ENCODE results near the gene OR5L2.
"Not testable (repeated sequence)": the region's sequence is repeated elsewhere in the genome, so short reads cannot be mapped to it uniquely, and the experiment has no call there.

Gene OR5L2

DNA sequence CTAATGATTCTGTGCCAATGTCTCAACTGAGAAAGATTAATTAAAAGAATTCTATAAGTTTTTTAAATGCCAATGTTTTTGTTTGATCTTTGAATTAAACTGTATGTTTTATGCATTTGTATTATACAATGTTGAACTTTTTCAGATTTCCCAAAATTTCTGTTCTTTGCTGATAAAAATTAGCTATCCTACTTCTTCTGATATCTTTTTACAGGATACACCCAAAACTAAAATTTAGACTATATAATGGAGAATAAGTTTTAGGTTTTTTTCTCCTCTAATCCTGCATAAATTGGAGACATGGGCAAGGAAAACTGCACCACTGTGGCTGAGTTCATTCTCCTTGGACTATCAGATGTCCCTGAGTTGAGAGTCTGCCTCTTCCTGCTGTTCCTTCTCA lies at the start of gene OR5L2:
Gene OR5L2 (plus strand): TSS at position 301 of the 400 bp plus-strand sequence. CDS start 0 bp downstream, at position 301.
- DNase-seq: no peak

GRCh38 chr11:55791606-55792005 lies 35.4 kb upstream of the OR5L2 start:
- no peak for DNase-seq

GRCh38 chr11:55793321-55793720 lies 33.7 kb upstream of the OR5L2 start:
- DNase-seq: no peak

DNA sequence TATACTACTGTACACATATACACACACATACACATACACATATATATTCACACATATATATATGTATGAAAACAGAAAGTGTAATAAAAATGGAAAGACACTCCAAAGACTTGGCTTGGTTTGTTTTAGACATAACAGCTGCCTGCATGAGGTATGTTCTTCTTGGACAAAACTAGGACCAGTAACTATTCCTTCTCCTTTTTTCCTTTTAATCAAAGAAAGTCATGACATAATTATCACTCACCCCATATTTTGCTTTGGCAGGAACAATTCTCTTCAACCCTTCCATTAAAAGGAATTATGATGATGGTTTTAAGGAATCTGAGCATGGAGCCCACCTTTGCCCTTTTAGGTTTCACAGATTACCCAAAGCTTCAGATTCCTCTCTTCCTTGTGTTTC lies 31.8 kb upstream of the OR5L2 start, which contains the start of gene OR5D14:
Gene OR5D14 (plus strand): TSS at position 301 of the 400 bp plus-strand sequence. CDS start 0 bp downstream, at position 301.
- DNase-seq: no peak

- no peak for DNase-seq
Measured at GRCh38 chr11:55806248-55806647, 20.8 kb upstream of the OR5L2 start.

GRCh38 chr11:55811067-55811466 lies 16.0 kb upstream of the OR5L2 start, which contains the start of gene OR5L1:
Gene OR5L1, plus strand, starts transcription at chr11:55811367. Its CDS starts 100 bp downstream, at chr11:55811467.
- DNase-seq: no peak

DNA sequence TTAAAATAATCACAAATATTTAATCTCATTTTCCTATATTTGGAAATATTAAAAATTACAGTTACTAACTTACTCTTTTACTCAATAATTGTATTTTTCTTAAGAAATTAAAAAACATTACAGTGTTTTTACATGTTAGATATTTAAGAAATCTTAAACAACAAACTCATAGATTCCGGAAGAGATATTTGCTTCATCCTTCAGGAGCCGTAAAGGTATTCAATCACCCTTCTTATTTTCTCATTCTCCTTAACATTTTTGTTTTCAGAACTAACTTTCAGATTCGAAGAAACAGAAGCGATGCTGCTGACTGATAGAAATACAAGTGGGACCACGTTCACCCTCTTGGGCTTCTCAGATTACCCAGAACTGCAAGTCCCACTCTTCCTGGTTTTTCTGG lies 7.7 kb upstream of the OR5L2 start, which contains the start of gene OR5D18:
Gene OR5D18 (plus strand): TSS at position 301 of the 400 bp plus-strand sequence. CDS start 0 bp downstream, at position 301.
- DNase-seq: no peak

- DNase-seq: no peak
Measured at GRCh38 chr11:55838452-55838851, 11.4 kb downstream of the OR5L2 start, which contains the start of gene OR5D16. Gene OR5D16, plus strand, starts transcription at chr11:55838752. Its CDS starts 0 bp downstream, at chr11:55838752.

DNA sequence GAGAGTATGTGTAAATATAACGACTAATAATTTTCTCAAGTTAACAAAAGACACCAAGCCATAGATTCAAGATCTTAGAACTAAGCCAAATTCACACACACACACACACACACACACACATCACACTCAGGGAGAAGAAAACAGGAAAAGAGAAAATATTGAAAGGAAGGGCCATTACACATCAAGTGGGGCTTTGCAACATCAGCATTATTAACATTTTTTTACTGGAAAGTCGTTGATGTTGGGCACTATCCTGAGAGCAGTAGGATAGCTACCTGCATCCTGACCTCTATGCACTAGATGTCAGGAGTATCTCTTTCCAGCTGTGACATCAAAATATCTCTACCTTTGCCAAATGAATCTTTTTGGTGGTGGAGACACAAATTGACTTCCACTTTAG lies 20.4 kb downstream of the OR5L2 start:
- no peak for DNase-seq

GRCh38 chr11:55849037-55849436 lies 22.0 kb downstream of the OR5L2 start:
- DNase-seq: no peak

DNA sequence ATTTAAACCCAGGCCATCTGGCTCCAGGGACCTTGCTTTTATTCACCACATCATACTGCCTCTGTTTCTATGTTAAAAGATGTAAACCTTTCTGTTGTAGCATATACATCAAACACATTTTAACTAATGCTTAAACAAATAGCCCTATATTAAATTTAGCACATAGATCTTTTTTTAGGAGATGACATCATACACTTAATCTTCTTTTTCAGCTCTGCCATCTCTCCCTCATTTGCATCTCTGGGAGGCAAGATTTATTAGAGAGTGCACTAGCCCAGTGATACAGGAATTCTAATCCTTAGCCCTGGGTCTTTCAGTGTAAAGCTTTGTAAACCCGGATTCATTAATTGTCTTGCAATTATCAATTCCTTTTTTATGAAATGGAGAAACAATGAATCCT lies 25.1 kb downstream of the OR5L2 start:
- DNase-seq: peak; percentile 14

- no peak for DNase-seq
Measured at GRCh38 chr11:55854704-55855103, 27.7 kb downstream of the OR5L2 start.

DNA sequence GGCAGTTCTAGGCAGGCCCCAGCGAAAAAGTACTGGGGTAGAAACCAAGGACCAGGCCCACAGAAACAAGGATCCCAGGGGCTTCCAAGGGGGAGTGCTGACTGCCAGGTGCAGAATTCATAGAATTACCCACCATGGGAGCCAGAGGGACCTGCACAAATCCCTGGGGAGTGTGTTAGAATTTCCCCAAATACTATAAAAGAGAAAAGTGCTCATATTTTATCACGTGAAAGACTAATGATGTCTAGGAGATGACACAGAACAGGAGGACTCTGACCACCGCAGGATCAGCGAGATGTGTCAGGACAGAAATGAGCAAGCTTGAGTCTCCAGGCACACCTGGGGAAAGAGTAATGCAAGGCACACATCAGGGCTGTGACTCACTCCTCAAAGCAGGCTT lies 40.3 kb downstream of the OR5L2 start:
- DNase-seq: not testable (repeated sequence)

GRCh38 chr11:55872731-55873130 lies 45.7 kb downstream of the OR5L2 start:
- DNase-seq: not testable (repeated sequence)

- not testable (repeated sequence) for DNase-seq
Measured at GRCh38 chr11:55873146-55873545, 46.1 kb downstream of the OR5L2 start.

Measured in NCI-H1048 (cell line).